Measurements from ENCODE around the gene PLEKHA5.
"Not testable (repeated sequence)": the region's sequence is repeated elsewhere in the genome, so short reads cannot be mapped to it uniquely, and the experiment has no call there.

DNA sequence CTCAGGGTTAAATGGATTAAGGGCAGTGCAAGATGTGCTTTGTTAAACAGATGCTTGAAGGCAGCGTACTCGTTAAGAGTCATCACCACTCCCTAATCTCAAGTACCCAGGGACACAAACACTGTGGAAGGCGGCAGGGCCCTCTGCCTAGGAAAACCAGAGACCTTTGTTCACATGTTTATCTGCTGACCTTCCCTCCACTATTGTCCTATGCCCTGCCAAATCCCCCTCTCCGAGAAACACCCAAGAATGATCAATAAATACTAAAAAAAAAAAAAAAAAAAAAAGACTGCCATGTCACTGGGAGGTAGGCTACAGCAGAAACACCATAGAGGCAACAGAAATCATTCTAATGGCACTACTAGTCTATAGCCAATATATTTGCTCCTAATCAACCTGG, 37.1 kb upstream of the PLEKHA5 start:
- not testable (repeated sequence) for TF ChIP-seq POLR2A (IDR thresholded peaks at IDR 0.05)
- TF ChIP-seq, protein P1, sequence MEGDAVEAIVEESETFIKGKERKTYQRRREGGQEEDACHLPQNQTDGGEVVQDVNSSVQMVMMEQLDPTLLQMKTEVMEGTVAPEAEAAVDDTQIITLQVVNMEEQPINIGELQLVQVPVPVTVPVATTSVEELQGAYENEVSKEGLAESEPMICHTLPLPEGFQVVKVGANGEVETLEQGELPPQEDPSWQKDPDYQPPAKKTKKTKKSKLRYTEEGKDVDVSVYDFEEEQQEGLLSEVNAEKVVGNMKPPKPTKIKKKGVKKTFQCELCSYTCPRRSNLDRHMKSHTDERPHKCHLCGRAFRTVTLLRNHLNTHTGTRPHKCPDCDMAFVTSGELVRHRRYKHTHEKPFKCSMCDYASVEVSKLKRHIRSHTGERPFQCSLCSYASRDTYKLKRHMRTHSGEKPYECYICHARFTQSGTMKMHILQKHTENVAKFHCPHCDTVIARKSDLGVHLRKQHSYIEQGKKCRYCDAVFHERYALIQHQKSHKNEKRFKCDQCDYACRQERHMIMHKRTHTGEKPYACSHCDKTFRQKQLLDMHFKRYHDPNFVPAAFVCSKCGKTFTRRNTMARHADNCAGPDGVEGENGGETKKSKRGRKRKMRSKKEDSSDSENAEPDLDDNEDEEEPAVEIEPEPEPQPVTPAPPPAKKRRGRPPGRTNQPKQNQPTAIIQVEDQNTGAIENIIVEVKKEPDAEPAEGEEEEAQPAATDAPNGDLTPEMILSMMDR (IDR thresholded peaks at IDR 0.05) = not testable (repeated sequence)
